ENCODE measurements around the gene CRYBB1.

The CRYBB1 gene

GRCh38 chr22:26617271-26618199, at the start of gene CRYBB1:
CRYBB1 (minus strand) TSS chr22:26618027; CDS start chr22:26616319, 1,708 bp downstream.
- no peak for DNase-seq

DNA sequence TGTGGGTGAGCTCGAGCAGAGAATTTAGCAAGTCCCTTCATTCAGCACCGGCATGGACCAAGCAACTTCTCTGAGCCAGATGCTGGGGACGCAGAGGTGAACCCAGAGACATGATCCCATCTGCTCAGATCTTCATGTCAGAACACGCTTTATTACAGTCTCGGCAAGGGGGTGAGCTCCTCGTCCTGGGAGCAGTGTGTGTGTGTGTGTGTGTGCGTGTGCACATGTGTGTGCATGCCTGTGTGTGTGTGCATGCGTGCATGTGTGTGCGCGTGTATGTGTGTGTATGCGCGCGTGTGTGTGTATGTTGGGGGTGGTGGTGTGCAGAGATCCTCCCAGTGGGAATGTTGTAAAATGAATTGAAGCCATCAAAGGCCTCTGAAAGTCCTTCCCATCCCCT, 49.3 kb upstream of the CRYBB1 start:
- DNase-seq, result no peak

- DNase-seq, result no peak
These were observed 48.0 kb upstream of the CRYBB1 start for GRCh38 chr22:26665813-26666231.

GRCh38 chr22:26663374-26663923, 45.6 kb upstream of the CRYBB1 start:
- no peak for DNase-seq

DNA sequence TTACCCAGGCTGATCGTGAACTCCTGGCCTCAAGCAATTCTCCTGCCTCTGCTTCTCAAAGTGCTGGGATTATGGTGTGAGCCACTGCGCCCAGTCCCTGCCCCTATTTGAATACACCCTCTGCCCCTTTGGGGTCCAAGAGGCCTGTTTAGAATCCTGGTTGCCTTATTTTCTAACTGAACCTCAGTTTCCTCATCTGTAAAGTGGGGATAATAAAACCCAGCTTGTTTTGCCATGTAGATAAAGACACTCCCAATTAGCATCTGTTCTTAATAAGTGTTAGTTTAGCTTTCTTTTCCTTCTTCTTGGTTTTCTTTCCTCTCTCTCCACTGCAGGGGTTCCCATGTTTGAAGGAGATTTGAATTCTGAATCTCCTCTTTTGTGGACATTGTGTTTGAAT, 44.3 kb upstream of the CRYBB1 start:
- DNase-seq, result no peak

DNA sequence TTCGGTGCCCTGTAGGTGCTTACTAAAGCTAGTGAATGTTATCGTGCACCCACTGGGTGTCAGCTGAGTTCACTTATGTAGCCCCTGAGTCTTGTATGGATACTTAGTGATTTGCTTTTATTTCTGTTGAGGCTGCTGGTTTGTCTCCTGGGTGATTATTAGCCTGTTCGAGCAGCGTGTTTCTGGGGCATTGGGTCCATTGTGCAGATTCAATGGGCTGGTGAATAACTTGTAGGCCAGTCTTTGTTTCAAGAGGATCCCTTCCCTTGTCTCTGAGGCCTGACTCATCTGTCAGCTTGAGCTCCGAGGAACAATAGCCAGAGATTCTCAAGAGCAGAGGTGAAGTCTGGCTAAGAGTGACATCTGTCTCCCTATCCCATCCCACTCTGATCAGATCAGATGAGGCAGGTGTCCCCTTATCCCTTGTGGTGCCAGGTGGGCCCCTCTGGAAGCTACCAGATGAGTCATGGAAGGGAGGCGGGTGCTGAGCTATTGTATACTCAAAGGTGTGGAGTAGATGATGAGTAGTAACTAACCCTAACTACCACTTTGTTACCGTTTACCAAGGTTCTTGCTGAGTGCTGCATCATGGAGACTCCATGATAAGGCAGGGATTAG, 43.2 kb upstream of the CRYBB1 start:
- DNase-seq, result no peak

- DNase-seq, result no peak
These were observed 42.5 kb upstream of the CRYBB1 start for GRCh38 chr22:26660356-26660755.

- peak; percentile 66 for DNase-seq
These were observed 41.0 kb upstream of the CRYBB1 start for GRCh38 chr22:26658671-26659478.

DNA sequence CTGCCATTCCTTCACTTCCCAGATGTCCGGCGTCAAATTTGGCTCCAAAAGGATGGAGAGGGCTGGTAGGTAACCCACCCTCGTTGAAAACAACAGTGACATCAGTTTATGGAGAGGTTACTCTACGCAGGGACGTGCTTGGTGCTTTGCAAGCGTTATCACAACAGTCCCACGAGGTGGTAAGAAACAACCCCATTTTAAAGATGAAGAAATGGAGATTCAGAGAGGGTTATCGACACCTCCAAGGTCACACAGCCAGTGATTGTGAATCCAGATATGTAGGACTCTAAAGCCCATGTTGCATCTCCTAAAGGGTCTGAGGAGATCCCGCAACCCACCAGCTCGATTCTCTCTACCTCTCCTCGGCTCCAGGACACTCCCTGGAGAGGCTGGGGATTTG, 40.3 kb upstream of the CRYBB1 start:
- DNase-seq, result no peak

- DNase-seq, result peak; percentile 51
These were observed 39.3 kb upstream of the CRYBB1 start, which contains the start of gene MIAT for GRCh38 chr22:26656891-26657851. MIAT (plus strand) TSS chr22:26657588.

DNA sequence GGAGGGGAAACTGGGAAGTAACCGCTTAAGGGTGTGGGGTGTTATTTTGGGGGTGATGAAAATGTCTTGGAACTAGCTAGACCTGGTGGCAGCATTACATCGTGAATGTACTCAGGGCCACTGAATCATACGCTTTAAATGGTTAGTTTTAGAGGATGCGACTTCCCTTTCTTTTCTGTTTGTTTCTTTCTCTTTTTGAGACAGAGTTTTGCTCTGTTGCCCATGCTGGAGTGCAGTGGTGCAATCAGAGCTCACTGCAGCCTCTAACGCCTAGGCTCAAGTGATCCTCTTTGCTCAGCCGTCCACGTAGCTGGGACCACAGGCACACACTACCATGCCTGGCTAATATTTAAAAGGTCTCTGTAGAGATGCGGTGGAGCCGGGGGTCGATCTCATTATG, 34.0 kb upstream of the CRYBB1 start:
- no peak for DNase-seq

- DNase-seq, result no peak
These were observed 33.0 kb upstream of the CRYBB1 start for GRCh38 chr22:26650722-26651421.

GRCh38 chr22:26648528-26649388, 30.9 kb upstream of the CRYBB1 start:
- no peak for DNase-seq

- peak; percentile 24 for DNase-seq
These were observed 30.2 kb upstream of the CRYBB1 start for GRCh38 chr22:26648011-26648497.

DNA sequence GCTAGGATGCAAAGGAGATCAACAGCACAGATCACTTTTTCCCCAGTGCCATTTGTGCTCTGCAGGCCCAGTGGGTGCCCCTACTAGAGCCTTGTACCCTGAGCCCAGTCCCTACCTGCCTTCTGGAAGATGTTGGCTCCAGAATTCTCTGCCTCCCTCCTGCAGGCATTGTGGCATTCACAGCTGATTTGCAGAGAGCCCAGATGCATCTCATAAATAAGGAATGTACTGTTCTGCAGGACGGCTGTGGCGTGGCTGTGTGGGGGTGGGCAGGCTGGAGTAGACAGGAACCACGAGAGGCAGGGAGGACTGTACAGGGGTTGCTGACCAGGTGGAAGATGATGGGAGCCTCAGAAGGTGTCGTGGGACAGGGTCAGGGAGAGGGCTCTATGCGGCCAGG, 28.3 kb upstream of the CRYBB1 start:
- no peak for DNase-seq

GRCh38 chr22:26643418-26644100, 25.7 kb upstream of the CRYBB1 start:
- DNase-seq, result no peak

DNA sequence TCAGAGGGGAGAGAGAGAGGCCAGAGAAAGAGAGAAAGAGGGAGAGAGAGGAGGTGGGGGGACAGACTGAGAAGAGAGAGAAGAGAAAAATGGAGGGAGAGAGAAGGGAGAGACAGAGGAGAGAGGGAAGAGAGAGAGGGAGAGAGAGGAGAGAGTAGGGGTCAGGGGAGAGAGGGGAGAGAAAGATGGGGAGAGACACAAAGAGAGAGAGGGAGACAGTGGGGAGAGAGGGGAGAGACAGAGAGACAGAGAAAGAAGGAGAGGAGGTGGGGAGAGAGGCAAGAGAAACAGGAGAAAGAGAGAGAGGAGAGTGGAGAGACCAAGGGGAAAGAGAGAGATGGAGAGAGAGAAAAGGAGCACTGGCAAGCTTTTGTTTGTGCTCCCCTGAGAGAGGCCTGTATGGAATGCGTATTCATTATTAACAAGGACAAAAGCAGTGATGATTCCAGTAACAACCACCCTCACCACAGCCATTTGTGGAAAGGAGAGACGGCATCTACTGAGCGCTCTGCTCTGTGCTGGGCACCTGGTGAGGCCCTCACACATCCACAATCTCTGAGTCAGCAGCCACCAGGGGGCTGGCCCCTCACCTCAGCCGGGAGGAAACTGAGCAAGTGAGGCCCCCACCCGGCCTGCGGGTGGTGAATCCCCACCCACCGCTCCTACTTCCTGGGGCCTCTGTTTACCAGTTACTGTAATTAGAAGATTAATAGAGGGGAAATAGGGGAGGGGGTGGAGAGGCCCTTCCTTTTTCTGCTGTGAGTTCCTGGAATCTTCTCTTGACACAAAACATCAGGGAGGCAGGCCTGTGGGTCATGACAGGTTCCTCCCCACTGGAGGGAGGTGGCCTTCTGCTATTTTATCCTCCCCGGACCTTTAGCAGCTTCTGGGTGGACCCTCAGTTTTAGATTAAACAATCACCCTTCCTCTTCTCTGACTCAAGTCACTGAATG, 24.9 kb upstream of the CRYBB1 start:
- peak; percentile 58 for DNase-seq

GRCh38 chr22:26636296-26636695, 18.5 kb upstream of the CRYBB1 start:
- DNase-seq, result no peak
